ENCODE data around the gene CD6. TPM values are rescaled to one million over a fixed set of nuclear protein-coding genes. Genes with fewer than 3 reads are reported as not detected.

The CD6 gene
- total RNA-seq, 1 donor from 2014 or later: 0.87 TPM

DNA sequence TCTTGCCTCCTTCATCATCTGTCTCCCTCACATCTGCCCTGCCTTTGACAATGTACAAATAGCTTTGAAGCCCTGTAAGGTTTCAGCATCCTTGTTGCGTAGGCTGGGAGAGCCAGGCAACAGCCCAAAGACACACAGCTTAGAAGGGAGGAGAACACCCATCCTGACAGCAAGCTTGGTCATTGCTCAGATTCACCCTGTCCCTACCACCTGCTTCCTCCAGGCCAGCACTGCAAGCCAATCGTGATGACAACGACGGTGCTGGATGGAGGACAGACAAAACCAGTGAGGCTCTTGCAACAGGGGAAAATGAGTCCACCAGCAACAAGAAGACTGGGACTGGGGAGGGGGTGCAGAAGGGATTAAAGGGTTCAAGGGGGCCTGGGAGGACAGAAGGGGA is 97.9 kb downstream of the CD6 start:
- peak; percentile 59 for DNase-seq (ENCODE audit: low spot score)

Other genes starting within 250 kb of the CD6 start
- gene MS4A18, start 247.0 kb upstream of the CD6 start, total RNA-seq: not detected
- not detected for gene MS4A15, start 214.8 kb upstream of the CD6 start, total RNA-seq
- not detected for gene MS4A10, start 186.3 kb upstream of the CD6 start, total RNA-seq
- gene CCDC86, start 129.6 kb upstream of the CD6 start, total RNA-seq: 40.4 TPM
- gene PTGDR2, start 115.7 kb upstream of the CD6 start, total RNA-seq: 0.19 TPM
- 1.4 TPM for gene ZP1, start 104.1 kb upstream of the CD6 start, total RNA-seq
- gene PRPF19, start 65.1 kb upstream of the CD6 start, total RNA-seq: 68.3 TPM
- gene TMEM109, start 57.5 kb upstream of the CD6 start, total RNA-seq: 116 TPM
- 6.7 TPM for gene TMEM132A, start 47.2 kb upstream of the CD6 start, total RNA-seq
- 47.4 TPM for gene SLC15A3, start 19.5 kb upstream of the CD6 start, total RNA-seq
- gene CD5, start 130.8 kb downstream of the CD6 start, total RNA-seq: 0.26 TPM
- 21.5 TPM for gene VPS37C, start 189.7 kb downstream of the CD6 start, total RNA-seq
- gene PGA3, start 231.8 kb downstream of the CD6 start, total RNA-seq: 47.2 TPM